ENCODE measurements around the gene FAM78A.

DNA sequence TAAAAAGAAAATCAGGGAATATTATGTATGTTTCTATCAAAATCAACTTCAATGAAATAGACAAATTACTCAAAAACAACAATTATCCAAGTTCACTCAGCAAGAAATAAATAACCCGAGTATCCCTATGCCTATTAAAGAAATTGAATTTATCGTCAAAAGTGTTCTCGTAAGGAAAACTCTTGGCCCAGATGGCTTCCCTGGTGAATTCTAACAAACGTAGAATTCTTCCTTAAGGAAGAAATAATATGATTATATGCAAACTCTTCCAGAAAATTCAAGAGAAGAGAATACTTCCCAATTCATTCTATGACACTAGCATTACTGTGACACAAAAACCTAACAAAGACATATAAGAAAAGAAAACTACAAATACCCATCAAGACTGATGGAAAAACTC lies 29.7 kb downstream of the FAM78A start:
- TF ChIP-seq GABPA (IDR thresholded peaks at IDR 0.05; ENCODE audit: borderline replicate concordance, insufficient read depth, low read length) (no peak), PHF8 (conservative IDR thresholded peaks at IDR 0.05; ENCODE audit: low read depth, low read length) (no peak), GTF2F1 (IDR thresholded peaks at IDR 0.05; ENCODE audit: borderline replicate concordance, low read depth, low read length) (no peak), SP1 (IDR thresholded peaks at IDR 0.05; ENCODE audit: low read depth, low read length) (no peak), SP2 (IDR thresholded peaks at IDR 0.05; ENCODE audit: low read length) (no peak), JUND (IDR thresholded peaks at IDR 0.05; ENCODE audit: low read length) (no peak), POLR2A (IDR thresholded peaks at IDR 0.05; ENCODE audit: control extremely low read depth in 1 of 2, low read depth in 2 of 2, low read length in 2 of 2) (no peak), EZH2 (IDR thresholded peaks at IDR 0.05; ENCODE audit: low read depth, low read length, severe bottlenecking) (no peak)
- TF ChIP-seq, protein P1, sequence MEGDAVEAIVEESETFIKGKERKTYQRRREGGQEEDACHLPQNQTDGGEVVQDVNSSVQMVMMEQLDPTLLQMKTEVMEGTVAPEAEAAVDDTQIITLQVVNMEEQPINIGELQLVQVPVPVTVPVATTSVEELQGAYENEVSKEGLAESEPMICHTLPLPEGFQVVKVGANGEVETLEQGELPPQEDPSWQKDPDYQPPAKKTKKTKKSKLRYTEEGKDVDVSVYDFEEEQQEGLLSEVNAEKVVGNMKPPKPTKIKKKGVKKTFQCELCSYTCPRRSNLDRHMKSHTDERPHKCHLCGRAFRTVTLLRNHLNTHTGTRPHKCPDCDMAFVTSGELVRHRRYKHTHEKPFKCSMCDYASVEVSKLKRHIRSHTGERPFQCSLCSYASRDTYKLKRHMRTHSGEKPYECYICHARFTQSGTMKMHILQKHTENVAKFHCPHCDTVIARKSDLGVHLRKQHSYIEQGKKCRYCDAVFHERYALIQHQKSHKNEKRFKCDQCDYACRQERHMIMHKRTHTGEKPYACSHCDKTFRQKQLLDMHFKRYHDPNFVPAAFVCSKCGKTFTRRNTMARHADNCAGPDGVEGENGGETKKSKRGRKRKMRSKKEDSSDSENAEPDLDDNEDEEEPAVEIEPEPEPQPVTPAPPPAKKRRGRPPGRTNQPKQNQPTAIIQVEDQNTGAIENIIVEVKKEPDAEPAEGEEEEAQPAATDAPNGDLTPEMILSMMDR (IDR thresholded peaks at IDR 0.05; ENCODE audit: control extremely low read depth in 1 of 3, insufficient read depth in 1 of 3, low read depth in 1 of 3, low read length in 3 of 3), result no peak
- TF ChIP-seq, protein P2, sequence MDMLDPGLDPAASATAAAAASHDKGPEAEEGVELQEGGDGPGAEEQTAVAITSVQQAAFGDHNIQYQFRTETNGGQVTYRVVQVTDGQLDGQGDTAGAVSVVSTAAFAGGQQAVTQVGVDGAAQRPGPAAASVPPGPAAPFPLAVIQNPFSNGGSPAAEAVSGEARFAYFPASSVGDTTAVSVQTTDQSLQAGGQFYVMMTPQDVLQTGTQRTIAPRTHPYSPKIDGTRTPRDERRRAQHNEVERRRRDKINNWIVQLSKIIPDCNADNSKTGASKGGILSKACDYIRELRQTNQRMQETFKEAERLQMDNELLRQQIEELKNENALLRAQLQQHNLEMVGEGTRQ (IDR thresholded peaks at IDR 0.05; ENCODE audit: low read length), result no peak

Measured in H1 (cell line).